Choroid plexus epithelial cell (primary cell): Measurements from ENCODE around the gene GLYAT.

Experiments used
- DNase-seq: peaks from one replicate; pipeline ENCODE4 v3.0.0-alpha.2; 2010; ENCODE audit warnings: low read depth
- H3K4me3 ChIP-seq: 2 replicates; pipeline ENCODE4 v1.5.1; 2011; ENCODE audit warnings: low read depth, mild to moderate bottlenecking, control low read depth, low read length, moderate library complexity
- TF ChIP-seq, protein P1 (sequence below): conservative IDR thresholded peaks from 2 replicates; pipeline ENCODE4 v1.5.1; 2011; ENCODE audit warnings: low read depth, mild to moderate bottlenecking, control low read depth, inconsistent platforms, low read length, moderate library complexity

GLYAT gene, protein sequence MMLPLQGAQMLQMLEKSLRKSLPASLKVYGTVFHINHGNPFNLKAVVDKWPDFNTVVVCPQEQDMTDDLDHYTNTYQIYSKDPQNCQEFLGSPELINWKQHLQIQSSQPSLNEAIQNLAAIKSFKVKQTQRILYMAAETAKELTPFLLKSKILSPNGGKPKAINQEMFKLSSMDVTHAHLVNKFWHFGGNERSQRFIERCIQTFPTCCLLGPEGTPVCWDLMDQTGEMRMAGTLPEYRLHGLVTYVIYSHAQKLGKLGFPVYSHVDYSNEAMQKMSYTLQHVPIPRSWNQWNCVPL

DNA sequence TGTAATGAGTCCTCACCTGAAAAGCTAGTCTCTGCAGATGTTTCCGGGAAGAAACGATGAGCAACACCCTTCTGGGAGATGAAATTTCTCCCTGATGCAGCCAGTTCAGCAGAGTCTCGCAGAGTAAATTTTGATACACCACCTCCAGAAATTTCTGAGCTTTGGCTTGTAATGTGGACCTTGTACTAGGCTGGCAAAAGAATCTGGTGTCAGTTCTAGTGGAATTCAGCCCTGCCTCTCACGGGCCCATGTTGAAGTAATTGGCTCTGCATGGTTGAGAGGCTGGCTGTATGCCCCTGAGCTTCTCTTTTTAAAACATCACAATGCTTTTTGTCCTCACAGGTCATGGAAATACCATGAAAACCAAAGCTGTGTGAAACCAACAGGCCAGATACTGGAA lies at the start of gene GLYAT:
Gene GLYAT, minus strand, starts transcription at position 125 of the 400 bp plus-strand sequence. CDS start 7,447 bp downstream, outside the sequence.
- TF ChIP-seq, protein P1, sequence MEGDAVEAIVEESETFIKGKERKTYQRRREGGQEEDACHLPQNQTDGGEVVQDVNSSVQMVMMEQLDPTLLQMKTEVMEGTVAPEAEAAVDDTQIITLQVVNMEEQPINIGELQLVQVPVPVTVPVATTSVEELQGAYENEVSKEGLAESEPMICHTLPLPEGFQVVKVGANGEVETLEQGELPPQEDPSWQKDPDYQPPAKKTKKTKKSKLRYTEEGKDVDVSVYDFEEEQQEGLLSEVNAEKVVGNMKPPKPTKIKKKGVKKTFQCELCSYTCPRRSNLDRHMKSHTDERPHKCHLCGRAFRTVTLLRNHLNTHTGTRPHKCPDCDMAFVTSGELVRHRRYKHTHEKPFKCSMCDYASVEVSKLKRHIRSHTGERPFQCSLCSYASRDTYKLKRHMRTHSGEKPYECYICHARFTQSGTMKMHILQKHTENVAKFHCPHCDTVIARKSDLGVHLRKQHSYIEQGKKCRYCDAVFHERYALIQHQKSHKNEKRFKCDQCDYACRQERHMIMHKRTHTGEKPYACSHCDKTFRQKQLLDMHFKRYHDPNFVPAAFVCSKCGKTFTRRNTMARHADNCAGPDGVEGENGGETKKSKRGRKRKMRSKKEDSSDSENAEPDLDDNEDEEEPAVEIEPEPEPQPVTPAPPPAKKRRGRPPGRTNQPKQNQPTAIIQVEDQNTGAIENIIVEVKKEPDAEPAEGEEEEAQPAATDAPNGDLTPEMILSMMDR: no peak
- H3K4me3 ChIP-seq: no peak within 1 kb of the TSS
- DNase-seq: no peak

DNA sequence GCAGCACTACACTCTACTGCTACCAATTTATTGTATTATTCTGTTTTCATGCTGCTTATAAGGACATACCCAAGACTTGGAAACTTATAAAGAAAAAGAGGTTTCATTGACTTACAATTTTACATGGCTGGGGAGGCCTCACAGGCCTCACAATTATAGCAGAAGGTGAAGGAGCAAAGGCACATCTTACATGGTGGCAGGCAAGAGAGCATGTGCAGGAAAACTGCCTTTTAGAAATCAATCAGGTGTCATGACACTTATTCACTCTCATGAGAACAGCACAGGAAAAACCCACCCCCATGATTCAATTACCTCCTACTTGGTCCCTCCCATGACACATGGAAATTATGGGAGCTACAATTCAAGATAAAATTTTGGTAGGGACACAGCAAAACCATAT lies 49.6 kb upstream of the GLYAT start:
- TF ChIP-seq, protein P1: no peak
- H3K4me3 ChIP-seq: no peak overlapping the region

DNA sequence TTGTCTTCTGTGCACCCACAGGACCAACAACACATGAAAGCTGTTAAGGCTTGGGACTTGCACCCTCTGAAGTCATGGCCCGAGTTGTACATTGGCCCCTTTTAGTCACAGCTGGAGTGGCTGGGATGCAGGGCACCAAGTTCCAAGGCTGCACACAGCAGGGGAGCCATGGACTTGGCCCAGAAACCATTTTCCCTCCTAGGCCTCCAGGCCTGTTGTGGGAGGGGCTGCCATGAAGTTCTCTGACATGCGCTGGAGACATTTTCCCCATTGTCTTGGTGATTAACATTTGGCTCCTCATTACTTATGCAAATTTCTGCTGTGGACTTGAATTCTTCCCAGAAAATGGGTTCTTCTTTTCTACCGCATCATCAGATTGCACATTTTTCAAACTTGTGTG lies 48.8 kb upstream of the GLYAT start:
- TF ChIP-seq, protein P1: no peak
- no peak overlapping the region for H3K4me3 ChIP-seq
- no peak for DNase-seq

More for the DNA sequence above, 49.6 kb upstream of the GLYAT start:
- no peak for DNase-seq

DNA sequence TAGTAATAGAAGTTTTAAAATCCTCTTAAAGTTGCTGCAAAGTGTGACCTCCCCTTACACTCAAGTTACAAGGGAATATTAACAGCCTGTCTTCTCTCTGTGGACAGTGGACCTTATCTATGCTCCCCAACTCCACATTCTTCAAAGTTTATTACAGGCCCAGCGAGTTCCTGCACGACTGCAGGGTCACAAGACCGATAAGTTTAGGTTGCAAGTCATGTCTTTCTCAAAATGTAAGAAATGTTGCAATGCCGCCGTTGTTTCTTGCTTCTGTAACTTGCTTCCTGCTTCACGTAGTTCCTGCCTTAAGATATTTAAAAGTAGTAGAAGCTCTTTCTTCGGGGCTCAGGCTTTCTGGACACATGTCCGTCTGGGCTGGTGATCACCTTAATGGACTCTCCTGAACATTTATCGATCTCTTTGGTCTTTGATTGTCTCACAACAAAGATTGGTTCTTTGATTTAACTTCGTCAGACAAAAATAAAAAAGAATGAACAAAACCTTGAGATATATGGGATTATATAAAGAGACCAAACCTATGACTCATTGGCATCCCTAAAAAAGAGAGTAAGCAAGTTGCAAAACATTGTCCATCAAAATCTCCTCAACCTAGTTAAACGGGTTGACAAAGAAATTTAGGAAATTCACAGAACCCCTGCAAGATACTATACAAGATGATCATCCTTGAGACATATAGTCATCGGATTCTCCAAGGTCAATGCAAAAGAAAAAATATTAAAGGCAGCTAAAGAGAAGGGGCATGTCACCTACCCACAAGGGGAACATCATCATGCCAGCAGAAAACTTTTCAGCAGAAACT lies 45.4 kb upstream of the GLYAT start:
- TF ChIP-seq, protein P1: no peak
- H3K4me3 ChIP-seq: no peak overlapping the region
- DNase-seq: no peak

DNA sequence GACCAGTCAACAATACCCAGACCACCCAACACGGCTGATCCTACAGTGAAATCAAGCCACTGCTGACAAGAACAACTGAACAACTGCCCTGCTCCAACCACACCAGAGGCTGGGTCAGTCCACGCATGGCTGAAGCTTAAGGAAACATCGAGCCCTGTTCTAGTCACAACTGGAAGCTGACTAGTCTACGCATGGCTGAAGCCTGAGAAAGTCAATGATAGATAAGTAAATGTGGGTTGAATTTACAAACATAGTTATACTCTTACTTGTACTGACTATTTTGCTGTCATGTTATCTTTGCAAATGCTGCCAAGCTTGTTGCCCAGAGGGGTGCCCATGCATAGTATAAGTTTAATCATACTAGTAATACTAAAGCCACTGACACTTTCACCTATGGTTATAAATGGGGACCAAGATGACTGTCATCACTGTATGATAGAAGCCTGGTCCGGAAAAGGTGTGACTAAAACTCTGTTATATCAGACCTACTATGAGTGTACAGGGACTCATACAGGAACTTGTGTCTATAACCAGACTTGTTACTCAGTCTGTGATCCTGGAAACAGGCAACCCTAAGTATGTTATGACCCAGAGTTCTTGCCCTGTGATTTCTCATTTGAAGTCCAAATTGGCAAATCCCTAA lies 43.4 kb upstream of the GLYAT start:
- no peak for DNase-seq
- TF ChIP-seq, protein P1: no peak

DNA sequence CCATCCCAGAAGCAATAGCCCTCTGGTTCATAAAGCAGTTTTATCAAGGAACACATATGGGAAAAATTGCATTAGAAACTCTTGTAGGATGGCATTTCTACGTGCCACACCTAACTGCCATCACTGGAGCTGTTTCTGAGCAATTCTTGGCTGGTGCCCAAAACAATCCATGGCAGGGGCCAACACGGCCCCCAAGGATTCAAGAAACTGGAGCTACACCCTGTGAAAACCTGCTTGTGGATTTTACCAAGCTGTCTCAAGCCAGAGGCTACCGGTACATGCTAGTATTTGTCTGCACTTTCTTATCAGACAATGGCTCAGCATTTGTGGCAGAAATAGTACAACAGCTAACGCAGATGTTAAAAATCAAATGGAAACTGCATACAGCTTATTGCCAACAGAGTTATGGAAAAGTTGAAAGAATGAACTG lies 42.4 kb upstream of the GLYAT start:
- TF ChIP-seq, protein P1: no peak
- DNase-seq: no peak
- no peak overlapping the region for H3K4me3 ChIP-seq

More for the DNA sequence above, 43.4 kb upstream of the GLYAT start:
- H3K4me3 ChIP-seq: no peak overlapping the region
